NCI-H1694 treated with DMSO at 0.1 percent for 48 hours (cell line): ENCODE results near the gene TRMU.
A peak's percentile ranks its signal among the peaks of the same experiment; 100 is the strongest.

Experiments
- DNase-seq: peaks from one replicate; lab custom pipeline; 2025; lab: John Stamatoyannopoulos, UW

Gene TRMU

GRCh38 chr22:46335201-46336118 lies at the start of gene TRMU:
Gene TRMU, plus strand, starts transcription at chr22:46335714. Its CDS starts 51 bp downstream, at chr22:46335765.
- peak; percentile 60 for DNase-seq

DNA sequence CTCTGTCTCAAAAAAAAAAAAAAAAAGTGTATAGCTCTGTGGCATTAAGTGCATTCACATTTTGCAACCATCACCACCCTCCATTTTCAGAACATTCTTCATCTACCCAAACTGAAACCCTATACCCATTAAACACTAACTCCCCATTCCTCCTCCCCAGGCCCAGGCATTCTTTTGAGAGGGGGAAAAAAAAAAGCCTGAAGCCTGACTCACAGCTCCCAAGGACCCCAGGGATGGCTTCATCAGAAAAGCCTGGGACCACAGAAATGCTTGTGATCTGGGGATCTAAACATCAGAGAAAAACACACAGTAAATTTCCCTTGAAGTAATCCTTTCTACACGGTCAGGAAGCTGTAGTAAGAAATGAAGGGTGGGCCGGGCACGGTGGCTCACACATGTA lies 49.5 kb upstream of the TRMU start:
- no peak for DNase-seq

- DNase-seq = no peak
These were observed 48.3 kb upstream of the TRMU start for GRCh38 chr22:46286941-46287872.

GRCh38 chr22:46287873-46288751 lies 47.4 kb upstream of the TRMU start:
- DNase-seq = no peak

DNA sequence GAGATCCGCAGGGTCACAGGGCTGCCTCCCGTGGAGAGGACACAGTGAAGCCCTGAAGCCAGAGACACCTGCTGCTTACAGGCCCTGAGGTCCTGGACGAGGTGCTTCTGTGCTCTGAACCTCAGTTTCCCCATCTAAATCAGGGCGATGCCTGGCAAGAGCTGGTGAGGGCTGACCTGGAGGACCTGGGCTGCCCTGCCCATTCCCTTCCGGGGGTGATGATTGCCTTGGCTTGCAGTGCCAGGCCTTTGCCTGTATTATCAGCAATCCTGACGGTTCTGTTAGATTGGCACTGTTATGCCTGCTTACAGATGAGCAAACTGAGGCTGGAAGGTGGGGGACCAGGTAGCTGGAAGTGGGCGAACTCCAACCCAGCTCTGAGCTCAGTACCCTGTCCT lies 46.7 kb upstream of the TRMU start:
- DNase-seq = no peak

DNA sequence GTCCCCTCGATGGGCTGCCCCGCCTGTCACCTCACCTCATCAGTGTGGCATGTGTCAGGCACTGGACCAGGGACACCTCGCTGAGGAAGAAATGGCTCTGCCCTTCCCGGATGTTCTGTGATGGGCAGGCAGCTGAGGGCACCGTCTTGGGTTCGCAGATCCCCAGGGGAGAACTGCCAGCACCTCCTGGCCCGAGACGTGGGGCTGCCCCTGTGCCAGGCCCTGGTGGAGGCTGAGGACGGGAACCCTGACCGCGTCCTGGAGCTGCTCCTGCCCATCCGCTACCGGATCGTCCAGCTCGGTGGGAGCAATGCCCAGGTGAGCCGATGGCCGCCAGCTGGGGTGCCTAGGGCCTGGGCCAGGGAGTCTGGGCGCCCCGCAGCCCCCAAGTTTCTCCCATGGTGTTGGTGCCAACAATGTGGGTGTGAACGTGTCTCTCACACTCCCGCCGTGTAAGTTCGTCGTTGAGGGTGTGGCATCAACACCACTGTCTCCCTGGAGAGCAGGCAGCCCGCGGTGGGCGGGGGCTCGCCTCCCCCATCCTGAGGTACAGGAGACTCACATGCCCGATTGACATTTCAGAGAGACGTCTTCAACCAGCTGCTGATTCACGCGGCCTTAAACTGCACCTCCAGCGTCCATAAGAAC lies 46.1 kb upstream of the TRMU start:
- no peak for DNase-seq

DNA sequence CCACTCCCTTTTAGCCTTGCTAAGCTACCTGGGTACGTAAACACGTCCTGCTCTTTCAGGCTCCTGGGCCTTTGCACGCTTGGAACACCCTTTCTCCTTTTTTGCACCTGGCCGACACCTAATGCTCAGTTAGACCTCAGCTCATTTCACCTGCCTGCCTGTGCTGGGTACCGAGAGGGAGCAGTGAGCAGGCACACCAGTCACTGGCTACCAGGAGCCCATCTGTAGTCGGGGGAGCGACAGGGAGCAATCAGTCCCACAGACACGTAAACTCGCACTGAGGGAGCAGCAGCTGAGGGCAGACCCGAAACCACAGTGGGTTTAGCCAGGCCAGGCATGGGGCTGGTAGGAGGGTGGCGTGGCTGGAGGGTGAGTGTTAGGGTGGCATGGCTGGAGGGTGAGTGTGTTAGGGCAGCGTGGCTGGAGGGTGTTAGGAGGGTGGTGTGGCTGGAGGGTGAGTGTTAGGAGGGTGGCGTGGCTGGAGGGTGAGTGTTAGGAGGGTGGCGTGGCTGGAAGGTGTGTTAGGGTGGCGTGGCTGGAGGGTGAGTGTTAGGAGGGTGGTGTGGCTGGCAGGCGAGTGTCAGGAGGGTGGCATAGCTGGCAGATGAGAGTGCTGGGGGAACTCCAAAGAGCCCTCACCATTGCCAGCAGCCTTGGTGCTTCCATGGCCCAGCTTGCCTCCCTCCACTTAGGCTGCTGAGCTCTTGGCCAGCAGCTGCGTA lies 45.2 kb upstream of the TRMU start:
- DNase-seq = no peak

GRCh38 chr22:46290843-46291785 lies 44.4 kb upstream of the TRMU start:
- no peak for DNase-seq

GRCh38 chr22:46292173-46292572 lies 43.3 kb upstream of the TRMU start:
- no peak for DNase-seq

GRCh38 chr22:46292732-46293131 lies 42.8 kb upstream of the TRMU start:
- DNase-seq = no peak

DNA sequence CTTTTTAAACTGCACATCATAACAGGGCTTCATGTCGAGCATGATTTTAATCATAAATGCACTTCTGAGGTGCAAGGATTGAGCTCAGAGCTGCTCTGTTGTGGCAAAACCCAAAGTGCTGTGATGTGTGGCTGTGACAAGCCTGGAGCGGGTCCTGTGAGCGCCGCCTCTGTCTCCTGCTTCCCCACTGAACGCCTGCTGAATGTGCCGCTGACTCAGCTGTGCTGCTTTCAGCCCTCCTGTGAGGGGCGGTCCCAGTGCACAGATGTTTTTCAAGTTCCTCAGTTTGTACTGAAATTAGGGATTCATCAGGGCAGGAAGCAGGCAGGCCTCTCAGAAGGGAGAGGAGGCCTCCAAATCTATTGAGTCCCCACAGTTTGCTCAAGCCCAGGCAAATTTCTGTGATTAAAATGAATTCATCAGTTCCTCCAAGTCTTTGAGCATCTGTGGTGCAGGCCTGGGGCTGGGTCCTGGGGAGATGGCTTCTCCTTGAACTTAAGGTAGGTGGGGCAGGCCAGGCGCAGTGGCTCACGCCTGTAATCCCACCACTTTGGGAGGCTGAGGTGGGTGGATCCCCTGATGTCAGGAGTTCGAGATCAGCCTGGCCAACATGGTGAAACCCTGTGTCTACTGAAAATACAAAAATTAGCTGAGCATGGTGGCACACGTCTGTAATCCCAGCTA lies 41.8 kb upstream of the TRMU start:
- DNase-seq = peak; percentile 33

- no peak for DNase-seq
These were observed 40.7 kb upstream of the TRMU start for GRCh38 chr22:46294784-46295183.

DNA sequence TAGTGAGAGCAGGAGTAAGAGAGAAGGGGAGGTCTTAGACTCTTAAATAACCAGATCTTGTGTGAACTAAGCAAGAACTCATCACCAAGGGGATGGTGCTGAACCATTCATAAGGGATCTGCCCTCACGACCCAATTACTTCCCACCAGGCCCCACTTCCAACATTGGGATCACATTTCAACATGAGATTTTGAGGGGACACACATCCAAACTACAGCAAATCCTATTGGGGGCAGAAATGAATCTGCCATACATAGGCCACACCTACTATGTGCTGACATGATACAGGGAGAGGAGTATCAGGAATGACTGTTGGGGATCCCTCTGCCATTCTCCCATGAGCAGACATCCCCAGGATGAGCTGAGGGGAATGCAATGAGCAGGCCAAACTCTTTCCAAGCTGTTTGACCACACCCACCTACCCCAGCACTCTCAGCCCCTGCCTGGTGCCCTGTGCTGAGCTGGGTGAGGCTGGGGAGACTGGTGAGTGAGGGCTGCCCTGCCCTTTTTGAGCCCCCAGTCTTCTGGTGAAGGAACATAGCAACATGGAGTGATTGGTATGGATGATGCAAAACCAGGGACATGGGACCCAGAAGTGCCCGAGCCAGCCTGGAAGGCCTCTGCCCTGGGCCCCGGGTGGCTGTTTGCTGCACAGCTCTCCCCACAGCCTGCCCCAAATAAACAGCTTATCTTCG lies 40.1 kb upstream of the TRMU start:
- DNase-seq = no peak

DNA sequence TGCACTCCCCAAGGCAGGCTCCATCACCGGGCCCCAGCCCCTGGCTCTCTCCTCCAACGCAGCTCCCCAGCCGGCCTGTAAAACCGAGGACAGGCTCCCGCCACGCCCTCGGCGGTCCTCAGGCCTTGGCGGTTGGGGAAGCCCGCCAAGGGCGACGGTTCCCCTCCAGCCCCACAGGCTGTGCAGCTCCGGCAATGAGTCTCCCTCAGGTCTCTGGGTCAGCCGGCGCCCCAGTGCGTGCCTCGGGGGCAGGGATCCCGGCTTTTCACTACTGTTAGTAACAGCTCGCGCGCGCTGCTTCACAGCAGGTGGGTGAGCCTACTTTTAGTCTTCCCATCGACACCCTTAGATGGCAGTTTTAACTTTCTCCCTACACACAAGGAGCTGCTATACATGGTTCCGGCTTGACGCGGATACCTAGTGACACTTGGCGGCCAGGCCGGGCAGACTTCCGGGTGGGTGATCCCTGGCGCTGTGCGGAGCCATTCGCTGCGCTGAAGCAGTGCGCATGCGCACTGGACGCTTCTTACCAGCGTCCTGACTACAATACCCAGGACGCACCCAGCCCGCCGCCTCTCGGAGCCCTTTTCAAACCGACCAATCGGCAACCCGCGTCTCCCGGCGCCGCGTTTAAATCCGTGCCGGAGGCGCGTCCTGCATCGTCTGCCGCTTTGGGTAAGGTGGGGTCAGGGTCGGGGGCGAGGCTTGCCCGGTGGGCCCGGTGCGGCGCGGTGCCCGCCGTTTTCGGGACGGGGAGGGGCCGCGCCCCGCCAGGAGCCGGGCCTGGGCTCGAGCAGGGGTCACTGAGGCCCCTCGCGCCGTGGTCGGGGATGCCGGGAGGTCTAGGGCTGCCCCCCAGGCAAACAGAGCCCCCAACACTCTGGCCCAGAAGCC lies 39.0 kb upstream of the TRMU start, which contains the start of gene GTSE1:
Gene GTSE1 (plus strand): TSS at position 614 of the 894 bp plus-strand sequence. CDS start 531 bp downstream, outside the sequence.
- peak; percentile 98 for DNase-seq

DNA sequence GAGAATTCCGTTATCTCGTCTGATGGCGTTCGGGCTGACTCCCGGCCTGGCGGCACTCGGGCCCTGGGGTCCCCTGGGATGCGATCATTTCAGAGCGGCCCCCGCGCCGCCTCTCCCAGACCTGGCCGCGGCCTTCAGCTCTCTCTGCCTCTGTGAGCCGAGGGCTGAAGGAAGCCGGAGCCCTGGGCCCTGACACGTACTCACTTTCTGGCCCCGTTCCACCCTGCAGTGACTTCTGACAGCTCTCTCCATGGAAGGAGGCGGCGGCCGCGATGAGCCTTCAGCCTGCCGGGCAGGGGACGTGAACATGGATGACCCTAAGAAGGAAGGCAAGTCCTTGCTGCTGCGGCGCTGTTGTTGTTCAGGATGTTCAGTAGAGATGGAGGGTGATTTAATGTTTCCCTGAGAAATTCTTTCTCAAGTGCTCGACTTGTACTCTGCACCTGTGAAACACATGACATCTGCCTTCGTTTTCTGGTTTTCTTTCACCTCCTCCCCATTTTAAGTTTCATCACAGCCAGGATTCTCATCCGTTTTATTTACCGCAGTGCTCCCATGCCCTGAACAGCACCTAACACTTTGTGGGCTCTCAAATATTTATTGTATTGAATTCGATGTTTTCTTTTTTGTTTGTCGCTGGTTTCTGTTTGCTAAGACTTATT lies 38.2 kb upstream of the TRMU start:
- DNase-seq = no peak

DNA sequence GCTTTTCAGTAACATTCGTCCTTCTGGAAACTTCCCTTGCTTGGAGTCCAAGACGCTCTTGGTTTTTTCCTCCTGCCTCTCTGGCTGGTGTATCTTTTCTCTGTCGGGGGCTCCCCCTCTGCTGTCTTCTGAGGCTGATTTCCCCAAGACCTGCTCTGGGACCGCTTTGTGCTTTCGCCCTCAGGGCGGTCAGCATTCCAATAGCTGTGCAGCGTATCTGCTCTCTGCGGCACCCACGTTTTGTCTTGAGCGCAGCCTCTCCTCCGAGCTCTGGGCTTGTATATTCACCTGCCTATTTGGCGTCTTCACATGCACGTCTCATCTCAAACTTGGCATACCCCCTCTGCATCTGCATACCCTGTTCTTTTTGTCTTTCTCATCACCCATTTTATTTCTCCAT lies 36.4 kb upstream of the TRMU start:
- DNase-seq = no peak
